ENCODE data around the gene MEI1.
"Not testable (repeated sequence)": the region's sequence is repeated elsewhere in the genome, so short reads cannot be mapped to it uniquely, and the experiment has no call there.

Gene MEI1

DNA sequence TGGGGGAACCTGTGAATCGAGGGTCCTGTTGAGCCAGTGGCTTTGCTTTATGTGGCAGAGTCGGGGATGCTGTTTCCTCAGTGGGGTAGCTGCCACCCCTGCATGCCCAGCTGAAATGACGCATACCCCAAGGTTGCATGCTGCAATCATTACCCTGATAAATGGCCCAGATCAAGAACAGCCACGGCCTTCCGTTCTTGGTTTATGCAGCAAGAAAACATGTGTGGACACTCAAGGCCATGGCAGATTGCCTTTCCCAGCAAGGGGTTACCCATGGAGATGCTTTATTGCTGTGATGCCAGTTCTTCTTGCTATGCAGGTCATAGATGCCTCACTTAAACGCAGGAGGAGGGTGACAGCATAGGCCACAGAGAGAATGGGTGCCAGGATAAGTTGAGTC lies 119.3 kb downstream of the MEI1 start:
- DNase-seq (ENCODE audit: low read depth in 4 of 4, low spot score in 1 of 4) = no peak

DNA sequence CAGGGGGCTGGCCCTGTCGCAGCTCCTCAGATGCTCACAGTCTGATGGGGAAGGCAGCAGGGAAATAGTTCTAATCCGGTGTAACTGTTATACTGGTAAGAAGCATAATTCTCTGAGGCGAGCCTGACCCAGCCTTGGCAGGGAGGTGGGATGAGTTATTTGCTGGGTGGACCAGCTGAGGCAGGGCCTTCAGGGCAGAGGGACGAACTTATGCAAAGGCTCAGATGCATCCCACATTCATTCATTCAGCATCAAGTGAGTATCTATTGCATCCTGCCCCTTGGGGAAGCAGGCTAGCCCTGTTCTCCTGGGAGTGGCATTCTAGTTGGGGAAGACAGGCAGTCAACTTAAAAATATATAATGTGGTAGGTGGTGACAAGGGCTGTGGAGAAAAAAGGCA lies 120.0 kb downstream of the MEI1 start:
- DNase-seq (ENCODE audit: low read depth in 4 of 4, low spot score in 1 of 4) = no peak

DNA sequence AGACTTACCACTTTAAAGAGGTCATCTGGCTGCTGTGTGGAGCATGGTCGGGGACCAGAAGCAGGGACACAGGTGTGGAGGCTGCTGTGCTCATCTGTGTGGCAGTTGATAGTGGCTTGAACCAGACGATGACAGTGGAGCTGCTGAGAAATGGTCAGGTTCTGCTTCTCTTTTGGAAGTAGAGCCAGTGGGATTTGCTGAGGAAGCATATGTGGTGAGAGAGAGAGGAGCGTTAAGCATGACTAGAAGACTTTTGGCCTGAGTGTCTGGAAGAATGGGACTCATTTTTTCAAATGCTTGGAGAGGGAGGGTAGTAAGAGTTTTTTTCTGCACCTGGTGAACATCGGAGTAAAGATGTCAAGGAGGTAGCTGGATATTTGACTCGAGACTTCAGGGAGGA lies 121.1 kb downstream of the MEI1 start:
- DNase-seq (ENCODE audit: low read depth in 4 of 4, low spot score in 1 of 4) = no peak

DNA sequence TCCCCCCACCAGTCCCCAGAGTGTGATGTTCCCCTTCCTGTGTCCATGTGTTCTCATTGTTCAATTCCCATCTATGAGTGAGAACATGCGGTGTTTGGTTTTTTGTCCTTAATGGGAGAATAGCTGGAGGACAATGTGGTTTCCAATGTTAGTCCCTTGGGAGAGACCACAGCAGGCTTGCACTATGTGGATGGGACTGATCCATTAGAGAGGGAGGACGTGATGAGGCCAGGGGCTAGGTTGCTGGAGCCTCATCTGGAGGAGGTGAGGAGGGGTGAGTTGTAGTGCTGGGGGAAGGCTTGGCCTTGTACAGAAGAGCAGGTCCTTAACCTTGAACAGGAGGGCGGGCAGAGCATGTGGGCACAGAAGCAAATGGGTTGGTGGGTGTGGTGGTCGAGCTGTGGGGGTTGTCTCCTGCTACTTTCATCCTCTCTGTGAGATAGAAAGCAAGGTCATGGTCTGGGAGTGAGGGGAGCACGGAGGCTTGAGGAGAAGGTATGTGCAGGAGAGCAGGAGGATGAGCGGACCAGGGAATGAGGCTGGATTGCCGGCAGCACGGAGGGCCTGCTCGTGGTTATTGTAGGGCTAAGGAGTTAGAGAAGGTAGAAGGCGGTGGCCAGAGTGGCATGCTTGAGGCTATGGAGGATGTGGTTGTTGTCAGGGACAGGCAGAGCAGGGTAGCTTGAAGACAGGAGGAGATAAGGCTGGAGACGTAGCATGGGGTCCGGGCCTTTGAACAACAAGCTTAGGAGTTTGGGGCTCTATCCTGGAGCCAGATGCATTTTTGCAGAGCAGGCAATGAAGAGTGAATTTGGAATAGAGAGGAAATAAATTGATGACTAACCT lies 122.4 kb downstream of the MEI1 start:
- no peak for DNase-seq (ENCODE audit: low read depth in 4 of 4, low spot score in 1 of 4)

DNA sequence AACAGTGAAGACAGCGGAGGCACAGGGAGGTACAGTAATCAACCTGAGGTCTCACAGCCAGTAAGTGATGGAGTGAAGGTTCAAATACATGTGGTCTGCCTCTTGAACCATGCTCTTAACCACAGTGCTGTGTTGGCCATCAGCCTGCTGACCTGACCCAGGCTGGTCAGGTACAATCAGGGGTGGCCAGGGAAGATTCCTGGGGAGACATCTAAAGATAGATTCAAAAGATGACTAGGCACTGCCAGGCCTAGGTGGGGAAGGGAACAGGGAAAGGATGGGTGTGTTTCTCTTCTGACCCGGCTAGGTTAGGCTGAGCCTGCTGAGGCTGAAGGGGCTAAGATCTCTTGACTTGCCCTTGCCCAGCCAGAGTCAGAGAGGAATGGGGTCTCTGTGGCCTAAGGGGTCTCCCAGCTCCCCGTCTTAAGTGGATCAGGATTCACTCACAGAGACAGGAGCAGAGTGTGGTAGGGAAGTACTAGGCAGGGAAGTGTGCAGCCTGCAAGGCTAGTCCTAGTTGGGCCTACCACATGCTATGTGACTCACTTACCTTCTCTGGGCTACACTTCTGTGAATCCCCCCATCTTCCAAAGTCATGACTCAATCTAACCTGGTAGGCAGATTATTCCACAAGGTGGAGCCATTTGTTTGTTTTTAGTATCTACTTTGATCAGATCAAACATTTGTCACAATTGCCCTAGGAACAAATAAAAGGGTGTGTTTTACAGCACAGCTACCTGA lies 123.2 kb downstream of the MEI1 start:
- no peak for DNase-seq (ENCODE audit: low read depth in 4 of 4, low spot score in 1 of 4)

DNA sequence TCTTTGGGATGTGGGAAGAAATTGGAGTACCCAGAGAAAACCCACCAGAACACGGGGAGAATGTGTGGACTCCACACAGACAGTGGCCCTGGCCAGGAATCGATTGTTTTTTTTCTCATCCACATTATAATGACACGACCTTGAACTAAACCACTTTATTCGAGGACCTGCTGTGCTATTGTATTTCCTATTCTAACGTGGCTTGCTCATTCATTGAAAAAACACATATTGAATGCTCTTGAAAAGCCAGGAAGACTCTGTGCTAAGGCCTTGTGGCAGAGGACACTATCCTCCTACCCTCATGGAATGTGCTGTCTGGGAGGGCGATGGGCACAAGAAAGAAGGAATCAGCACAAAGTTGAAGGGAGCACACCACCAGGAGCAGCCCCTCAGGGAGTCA lies 124.5 kb downstream of the MEI1 start:
- DNase-seq (ENCODE audit: low read depth in 4 of 4, low spot score in 1 of 4) = no peak

DNA sequence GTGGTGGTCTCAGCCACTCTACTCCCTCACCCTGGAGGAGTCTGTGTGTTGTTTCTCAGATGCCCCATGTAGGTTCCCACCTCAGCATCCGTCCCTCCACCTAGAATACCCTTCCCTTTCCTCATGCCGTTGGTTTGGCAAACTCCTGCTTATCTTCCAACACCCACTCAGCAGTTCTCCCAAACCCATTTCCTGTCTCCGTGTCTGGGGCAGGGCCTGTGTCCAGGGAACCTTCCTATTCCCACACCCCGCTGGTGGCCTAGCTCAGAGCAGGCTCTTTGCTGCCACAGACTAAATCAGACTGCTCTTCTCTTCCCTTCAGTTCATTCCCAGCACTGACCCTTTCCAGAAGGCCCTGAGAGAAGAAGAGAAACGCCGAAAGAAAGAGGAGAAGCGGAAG lies 126.1 kb downstream of the MEI1 start:
- no peak for DNase-seq (ENCODE audit: low read depth in 4 of 4, low spot score in 1 of 4)

DNA sequence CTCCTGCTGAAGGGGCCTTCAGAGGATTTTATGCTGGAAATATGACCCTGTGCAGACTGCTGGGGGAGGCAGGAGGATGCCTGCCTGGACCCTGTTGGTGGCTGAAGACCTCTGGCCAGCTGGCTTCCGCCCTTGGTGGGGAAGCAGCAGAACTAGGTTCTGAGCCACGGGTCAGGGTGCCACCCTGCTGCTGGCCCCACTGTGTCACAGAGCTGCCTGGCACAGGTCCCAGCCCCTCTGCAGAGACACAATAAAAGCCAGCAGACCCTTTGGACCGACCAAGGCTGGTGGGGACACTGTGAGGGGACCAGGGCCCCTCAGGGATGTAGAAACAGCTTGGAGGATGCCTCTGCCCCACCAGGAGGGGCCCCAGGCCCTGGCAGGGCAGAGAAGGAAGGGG lies 126.7 kb downstream of the MEI1 start:
- DNase-seq (ENCODE audit: low read depth in 4 of 4, low spot score in 1 of 4) = no peak

DNA sequence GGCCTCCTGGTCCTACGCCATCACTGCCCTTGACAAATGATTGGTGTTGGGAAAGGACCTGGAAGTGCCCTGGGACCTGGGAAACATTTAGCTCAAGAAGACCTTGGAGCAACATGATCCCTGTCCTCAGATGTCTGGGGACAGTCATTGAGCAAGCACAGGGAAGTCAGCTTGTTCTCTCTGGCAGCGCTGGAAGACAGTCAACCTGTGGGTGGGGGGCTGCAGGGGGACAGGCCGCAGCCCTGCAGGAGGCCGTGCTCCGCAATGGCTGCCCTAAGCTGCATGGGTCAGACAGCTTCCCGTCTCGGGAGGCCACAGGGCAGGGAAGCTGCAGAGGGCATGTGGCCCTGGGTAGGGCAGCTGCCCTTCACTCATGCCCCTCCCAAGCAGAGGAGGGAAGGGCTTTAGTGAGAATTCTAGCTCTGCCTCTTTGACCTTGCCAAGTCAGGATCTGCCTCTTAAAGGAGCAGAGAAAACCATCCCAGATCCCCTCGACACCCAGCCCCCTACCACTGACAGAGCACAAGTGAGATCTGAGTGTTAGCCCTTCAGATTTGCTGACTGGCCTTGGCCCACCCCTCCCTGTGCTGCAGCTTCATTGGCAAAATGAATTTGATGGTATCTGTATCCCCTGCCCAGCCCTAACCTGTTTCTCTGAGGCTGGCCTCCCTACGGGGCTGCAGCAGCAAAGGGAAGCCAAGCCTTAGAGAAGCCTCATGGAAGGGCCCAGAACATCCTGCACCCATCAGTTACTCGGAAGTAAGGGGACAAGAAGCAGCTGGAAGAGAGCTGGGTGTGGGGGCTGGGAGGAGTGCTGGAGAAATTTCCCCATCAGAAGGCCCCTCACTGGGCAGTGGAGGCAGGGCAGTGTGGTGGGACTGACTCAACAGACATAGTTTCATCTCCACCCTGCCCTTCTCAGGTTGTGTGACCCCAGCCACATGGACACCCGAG lies 127.4 kb downstream of the MEI1 start:
- no peak for DNase-seq (ENCODE audit: low read depth in 4 of 4, low spot score in 1 of 4)

DNA sequence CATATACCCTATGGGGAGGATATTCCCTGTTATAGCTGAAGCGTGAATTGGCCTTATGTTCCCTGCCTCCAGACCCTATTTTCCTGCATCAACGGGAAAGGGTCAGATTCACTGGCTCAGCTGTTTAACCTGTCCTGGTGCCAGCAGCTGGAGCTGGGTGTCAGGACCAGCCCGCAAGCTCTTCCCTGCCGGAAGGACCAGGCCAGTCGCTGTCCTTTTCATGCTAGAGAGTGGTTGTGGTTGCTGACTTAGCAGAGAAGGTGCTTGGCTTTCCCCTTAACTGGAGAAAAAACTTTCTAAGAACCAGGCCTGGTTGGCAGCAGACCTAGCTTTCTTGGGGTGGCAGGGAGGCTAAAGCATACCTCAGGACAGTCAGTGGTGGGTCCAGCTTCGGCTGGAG lies 128.4 kb downstream of the MEI1 start:
- DNase-seq (ENCODE audit: low read depth in 4 of 4, low spot score in 1 of 4) = no peak

DNA sequence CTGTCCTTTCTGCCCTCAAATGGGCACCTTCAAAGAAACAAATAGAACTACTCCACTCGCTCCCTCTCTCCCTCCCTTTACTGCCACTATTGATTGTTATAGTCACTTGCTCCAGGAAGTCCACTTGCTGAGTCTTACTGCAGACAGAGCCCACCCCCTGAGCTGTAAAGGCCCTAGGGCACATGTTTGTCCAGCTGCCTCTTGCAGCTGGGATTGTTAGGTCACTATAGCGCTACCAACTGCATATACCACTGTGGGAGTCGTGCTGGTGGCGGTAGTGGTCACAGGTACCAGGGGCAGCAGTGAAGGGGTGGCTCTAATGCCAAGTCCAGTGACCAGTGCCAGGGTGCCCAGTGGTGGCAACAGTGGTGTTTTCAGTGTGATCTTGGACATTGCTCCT lies 129.2 kb downstream of the MEI1 start:
- no peak for DNase-seq (ENCODE audit: low read depth in 4 of 4, low spot score in 1 of 4)

DNA sequence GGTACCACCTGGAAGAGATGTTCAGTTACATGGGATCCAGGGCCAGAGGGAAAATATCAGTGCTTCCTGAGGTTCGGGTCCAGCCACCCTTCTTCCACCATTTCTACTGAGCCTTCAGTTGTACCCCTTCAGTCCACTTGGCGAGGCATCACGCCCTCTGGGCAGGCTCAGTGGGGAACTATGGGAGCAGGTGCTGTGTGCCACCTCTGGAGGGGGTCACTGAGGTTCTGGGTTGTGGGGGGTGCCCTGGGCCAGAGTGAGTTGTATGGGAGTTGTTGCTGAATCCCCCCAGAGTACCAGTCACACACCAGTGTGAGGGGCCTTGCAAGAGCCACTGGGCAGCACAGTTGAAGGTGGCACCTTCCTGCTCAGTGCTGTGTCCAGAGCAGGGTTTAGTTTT lies 130.9 kb downstream of the MEI1 start:
- DNase-seq (ENCODE audit: low read depth in 4 of 4, low spot score in 1 of 4) = no peak

DNA sequence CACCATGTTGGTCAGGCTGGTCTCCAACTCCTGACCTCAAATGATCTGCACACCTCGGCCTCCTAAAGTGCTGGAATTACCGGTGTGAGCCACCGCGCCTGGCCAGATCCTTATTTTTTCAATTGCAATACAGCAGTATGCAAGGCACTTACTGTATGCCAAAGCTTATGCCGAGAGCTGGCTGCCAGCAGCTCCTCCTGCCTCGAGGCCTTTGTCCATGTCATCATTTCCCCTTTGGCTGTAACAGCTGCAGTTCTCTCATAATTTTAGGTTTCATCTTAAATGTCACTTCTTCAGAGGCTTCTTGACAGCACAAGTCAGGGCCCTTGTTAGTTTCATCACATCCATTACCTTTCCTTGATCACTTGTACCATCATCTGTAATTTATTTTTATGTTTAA lies 132.1 kb downstream of the MEI1 start:
- DNase-seq (ENCODE audit: low read depth in 4 of 4, low spot score in 1 of 4) = no peak

DNA sequence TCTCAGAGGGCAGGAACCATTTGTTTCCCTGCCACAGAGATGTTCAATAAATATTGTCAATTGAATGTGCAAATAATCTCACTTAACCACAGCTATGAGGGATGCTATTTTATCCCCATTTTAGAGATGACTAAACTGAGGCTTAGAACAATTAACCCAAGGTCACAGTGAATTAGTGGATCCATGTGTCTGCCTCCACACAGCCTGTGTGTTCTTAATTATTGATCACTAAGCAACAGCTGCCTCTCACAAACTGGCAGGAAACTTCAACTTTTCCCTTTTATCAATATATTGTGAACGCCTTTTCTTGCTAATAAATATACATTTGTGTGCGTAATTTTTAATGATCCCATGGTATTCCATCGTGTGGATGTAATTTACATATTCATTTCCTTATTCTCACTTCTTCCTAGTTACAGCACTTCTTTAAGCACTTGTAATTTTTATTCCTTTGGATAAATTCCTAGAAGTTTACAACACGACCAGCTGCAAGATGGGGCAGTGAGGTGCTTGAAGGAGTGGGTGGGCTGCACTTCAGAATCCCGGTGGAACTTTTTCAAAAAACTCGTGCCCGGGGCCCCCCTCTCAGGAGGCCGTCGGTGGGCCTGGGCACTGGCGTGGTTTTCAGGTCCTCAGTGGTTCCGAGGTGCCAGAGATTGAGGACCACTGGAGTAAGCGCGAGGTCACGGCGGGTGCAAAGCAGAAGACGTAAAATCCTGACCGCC lies 132.7 kb downstream of the MEI1 start:
- DNase-seq (ENCODE audit: low read depth in 4 of 4, low spot score in 1 of 4) = no peak

DNA sequence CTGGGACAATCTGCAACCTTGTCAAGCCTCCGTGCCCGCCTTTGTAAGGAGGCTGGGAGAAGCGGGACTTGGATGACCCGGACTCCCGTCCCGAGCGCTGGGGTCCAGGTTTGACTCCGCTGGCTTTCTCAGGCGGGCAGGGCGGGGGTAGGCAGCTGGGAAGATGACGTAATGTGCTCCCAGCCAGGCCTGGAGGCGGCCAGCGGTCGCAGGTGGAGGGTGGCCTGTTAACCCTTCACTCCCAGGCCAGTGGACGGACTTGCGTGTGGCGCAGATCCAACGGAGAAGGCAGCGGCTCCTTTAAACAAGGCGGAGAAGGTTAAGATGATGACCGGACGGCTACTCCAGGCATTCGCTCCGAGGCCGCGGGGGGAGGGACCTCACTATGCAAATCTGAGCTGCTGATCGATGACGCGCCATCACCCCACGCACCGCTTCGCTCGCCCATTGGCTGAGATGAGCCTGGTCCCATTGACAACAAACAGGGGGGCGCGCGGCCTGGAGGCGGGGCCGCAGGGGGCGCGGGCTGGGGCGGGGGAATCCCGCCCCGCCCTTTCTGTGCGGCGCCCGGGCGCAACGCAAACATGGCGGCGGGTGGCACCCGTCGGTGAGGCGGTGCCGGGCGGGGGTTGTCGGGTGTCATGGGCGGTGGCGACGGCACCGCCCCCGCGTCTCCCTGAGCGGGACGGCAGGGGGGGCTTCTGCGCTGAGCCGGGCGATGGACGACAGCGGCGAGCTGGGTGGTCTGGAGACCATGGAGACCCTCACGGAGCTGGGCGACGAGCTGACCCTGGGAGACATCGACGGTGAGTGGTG lies 133.5 kb downstream of the MEI1 start, which contains the start of gene SREBF2:
Gene SREBF2 (plus strand): TSS at position 553 of the 816 bp plus-strand sequence. CDS start 166 bp downstream, at position 719.
- DNase-seq (ENCODE audit: low read depth in 4 of 4, low spot score in 1 of 4) = peak; percentile 94 to 100 (median 98)

DNA sequence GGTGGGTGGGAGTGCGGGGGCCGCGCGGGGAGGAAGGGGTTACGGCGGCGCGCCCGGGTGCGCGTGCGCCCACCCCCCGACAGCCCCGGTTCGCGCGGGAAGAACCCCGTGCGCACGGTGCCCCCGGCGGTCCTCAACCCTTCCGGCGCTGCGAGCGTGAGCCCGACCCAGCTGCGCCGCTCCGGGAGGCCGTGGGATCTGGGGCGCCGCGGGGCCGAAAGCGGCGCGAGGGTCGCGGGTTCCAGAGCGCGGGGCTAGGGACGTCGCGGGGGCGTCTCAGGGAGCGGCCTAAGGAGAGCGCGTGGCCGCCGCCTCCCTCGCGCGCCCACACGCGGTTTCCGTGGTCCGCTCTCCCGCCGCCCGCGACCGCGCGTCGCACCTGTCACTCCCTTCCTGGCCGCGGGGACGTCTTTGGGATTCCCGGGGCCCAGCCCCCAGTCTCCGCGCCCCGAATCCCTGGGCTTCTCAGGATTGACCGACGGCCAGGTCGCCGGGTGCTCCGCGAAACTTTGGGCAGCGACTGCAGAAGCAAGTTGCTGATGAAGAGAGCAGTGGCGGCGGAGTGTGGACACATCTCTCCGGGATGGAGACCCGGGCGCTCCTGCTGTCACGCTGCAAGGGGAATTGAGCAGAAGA lies 134.2 kb downstream of the MEI1 start:
- DNase-seq (ENCODE audit: low read depth in 4 of 4, low spot score in 1 of 4) = peak in 2 of 4 experiments; percentile 28 to 35

DNA sequence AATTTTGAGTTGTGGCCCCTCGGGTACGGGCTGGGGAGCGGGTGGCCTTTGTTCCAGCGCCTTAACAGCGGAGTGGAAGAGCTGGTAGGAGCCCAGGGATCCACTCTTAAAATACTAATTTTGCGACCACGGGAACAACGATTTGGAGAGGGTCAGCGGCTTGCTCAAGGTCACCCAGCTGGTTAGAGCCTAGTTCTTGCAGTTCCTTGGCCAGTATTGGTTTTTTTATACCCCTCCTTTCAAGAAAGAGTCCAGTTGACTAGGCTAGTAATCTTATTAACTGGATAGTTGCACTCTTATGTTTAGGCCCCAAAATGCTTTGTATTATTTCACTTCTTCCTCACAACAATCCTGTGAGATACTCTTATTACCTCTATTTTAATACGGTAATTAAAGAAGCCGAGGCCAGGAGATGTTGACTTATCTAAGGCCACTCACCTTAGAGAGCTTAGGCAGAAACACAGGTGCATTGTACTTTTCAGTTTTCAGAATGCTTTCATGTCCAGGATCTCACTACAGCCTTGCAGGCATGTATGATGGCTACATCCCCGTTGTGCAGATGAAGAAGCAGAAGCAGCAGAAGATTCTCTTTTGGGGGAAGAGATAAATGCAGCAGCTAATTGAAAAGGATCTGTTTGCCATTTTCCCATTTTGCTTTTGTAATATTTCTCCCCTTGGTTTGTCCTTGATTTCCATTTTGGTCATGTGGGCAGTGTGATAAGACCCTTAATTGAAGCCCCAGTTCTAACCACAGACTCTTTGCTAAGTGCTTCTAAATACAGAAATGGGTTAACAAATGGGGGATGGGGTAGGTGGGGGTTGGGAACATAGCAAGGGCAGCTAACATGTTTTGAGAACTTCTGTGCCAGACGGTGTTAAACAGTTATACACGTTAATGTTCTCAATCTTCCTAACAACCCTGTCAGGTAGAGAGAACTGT lies 135.0 kb downstream of the MEI1 start:
- DNase-seq (ENCODE audit: low read depth in 4 of 4, low spot score in 1 of 4) = no peak

DNA sequence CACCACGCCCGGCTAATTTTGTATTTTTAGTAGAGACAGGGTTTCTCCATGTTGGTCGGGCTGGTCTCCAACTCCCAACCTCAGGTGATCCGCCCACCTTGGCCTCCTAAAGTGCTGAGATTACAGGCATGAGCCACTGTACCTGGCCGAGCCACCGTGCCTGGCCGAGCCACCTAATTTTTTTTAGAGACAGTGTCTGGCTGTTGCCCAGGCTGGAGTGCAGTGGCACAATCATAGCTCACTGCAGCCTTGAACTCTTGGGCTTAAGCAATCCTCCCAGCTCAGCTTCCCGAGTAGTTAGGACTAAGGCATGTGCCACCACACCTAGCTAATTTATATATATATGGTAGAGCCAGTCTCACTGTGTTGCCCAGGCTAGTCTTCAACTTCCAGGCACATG lies 136.2 kb downstream of the MEI1 start:
- DNase-seq (ENCODE audit: low read depth in 4 of 4, low spot score in 1 of 4) = not testable (repeated sequence)
